ENCODE data around the gene TMC5. TPM values are rescaled to one million over a fixed set of nuclear protein-coding genes. Genes with fewer than 3 reads are reported as not detected.

TMC5 gene
- total and polyA plus RNA-seq, 2 experiments from 2014 or later, result 2.3 to 4.8 TPM

- no peak for TF ChIP-seq ZNF331 (CRISPR knock-in tag; IDR thresholded peaks at IDR 0.05; ENCODE audit: low read depth)
- TF ChIP-seq JUNB (IDR thresholded peaks at IDR 0.05; ENCODE audit: unreplicated experiment), result no peak
- TF ChIP-seq POLR2AphosphoS5 (IDR thresholded peaks at IDR 0.05; ENCODE audit: low read depth), result no peak
Observed at GRCh38 chr16:19528666-19529065, 111.0 kb downstream of the TMC5 start (continued).

GRCh38 chr16:19532601-19533000 lies 114.9 kb downstream of the TMC5 start:
- H3K27me3 ChIP-seq (ENCODE audit: insufficient read depth), result no peaks in the 10 kb centered on the region
- H3K27ac Mint-ChIP-seq, result no peak overlapping the region
- ATAC-seq, result no peak
- H4K20me1 ChIP-seq (replicated peaks; ENCODE audit: insufficient read depth), result no peaks in the 10 kb centered on the region
- no peaks in the 10 kb centered on the region for H3F3A ChIP-seq (replicated peaks; ENCODE audit: low read depth)
- H3K4me1 Mint-ChIP-seq, result peaks cover 10% of the 10 kb centered on the region
- no peak overlapping the region for H3K4me2 ChIP-seq
- no peaks in the 10 kb centered on the region for H3K9me2 ChIP-seq (ENCODE audit: insufficient read depth)
- 0 out of 2 replicates have a peak, but pooled peaks cover 6% of the 10 kb centered on the region for H3K4me1 ChIP-seq (ENCODE audit: insufficient read depth)
- H3K79me2 ChIP-seq (replicated peaks; ENCODE audit: insufficient read depth), result no peaks in the 10 kb centered on the region
- no peak overlapping the region for H3K4me3 ChIP-seq
- H3K9me3 Mint-ChIP-seq, result no peaks in the 10 kb centered on the region
- peak overlapping the region; percentile 27; the same call in 1 of the 2 replicates for H3K27ac ChIP-seq (ENCODE audit: low read depth)
- H3K27me3 Mint-ChIP-seq (ENCODE audit: insufficient read depth, low read depth, poor library complexity), result no peaks in the 10 kb centered on the region
- H3K36me3 ChIP-seq (ENCODE audit: insufficient read depth), result peaks cover 8% of the 10 kb centered on the region; the same call in 1 of the 2 replicates
- H3K4me3 Mint-ChIP-seq, result no peak overlapping the region
- H2AFZ ChIP-seq, result no peak overlapping the region
- peaks cover 37% of the 10 kb centered on the region; the same call in 2 of the 3 replicates for H3K36me3 Mint-ChIP-seq (ENCODE audit: low read depth)
- DNase-seq (ENCODE audit: low spot score), result no peak
- TF ChIP-seq JUNB (IDR thresholded peaks at IDR 0.05; ENCODE audit: unreplicated experiment), result no peak
- TF ChIP-seq CTCF (conservative IDR thresholded peaks at IDR 0.05; ENCODE audit: low read depth in 2 of 2), result no peak
- no peak for TF ChIP-seq POLR2AphosphoS5 (IDR thresholded peaks at IDR 0.05; ENCODE audit: low read depth)
- no peak for TF ChIP-seq ZNF114 (CRISPR knock-in tag; IDR thresholded peaks at IDR 0.05)
- no peak for TF ChIP-seq STAT1 (IDR thresholded peaks at IDR 0.05; ENCODE audit: unreplicated experiment)
- no peak for TF ChIP-seq NANOG (IDR thresholded peaks at IDR 0.05; ENCODE audit: borderline replicate concordance)
- no peak for TF ChIP-seq ETS1 (IDR thresholded peaks at IDR 0.05)
- no peak for TF ChIP-seq ZNF331 (CRISPR knock-in tag; IDR thresholded peaks at IDR 0.05; ENCODE audit: low read depth)
- no peak for TF ChIP-seq REST (IDR thresholded peaks at IDR 0.05; ENCODE audit: unreplicated experiment)
- TF ChIP-seq CREB1 (CRISPR knock-in tag; IDR thresholded peaks at IDR 0.05; ENCODE audit: low read depth), result no peak
- no peak for TF ChIP-seq EZH2 (IDR thresholded peaks at IDR 0.05; ENCODE audit: low read depth, unreplicated experiment)
- no peak for TF ChIP-seq EZH2phosphoT487 (IDR thresholded peaks at IDR 0.05; ENCODE audit: unreplicated experiment)
